HG02943 (cell line): Measurements from ENCODE around the gene BBIP1.
"Not testable (repeated sequence)": the region's sequence is repeated elsewhere in the genome, so short reads cannot be mapped to it uniquely, and the experiment has no call there.

ENCODE experiments used
- ATAC-seq: cut with Tn5 transposase; IDR thresholded peaks from one replicate; pipeline ENCODE4 v1.9.1; 2021; ENCODE audit warnings: mild to moderate bottlenecking, low read depth, moderate library complexity; ENCODE audit not compliant: unreplicated experiment

BBIP1 gene

DNA sequence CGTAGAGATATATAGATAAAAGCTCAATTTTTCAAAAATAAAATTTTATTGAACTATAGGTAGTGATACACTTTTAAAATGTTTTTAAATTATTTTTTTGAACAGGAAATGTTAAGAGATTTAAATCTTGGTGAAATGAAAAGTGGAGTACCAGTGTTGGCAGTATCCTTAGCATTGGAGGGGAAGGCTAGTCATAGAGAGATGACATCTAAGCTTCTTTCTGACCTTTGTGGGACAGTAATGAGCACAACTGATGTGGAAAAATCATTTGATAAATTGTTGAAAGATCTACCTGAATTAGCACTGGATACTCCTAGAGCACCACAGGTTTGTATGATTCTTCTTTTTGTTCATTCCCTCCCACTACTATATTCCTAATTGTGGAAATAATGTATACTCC, 31.4 kb downstream of the BBIP1 start:
- ATAC-seq: no peak

DNA sequence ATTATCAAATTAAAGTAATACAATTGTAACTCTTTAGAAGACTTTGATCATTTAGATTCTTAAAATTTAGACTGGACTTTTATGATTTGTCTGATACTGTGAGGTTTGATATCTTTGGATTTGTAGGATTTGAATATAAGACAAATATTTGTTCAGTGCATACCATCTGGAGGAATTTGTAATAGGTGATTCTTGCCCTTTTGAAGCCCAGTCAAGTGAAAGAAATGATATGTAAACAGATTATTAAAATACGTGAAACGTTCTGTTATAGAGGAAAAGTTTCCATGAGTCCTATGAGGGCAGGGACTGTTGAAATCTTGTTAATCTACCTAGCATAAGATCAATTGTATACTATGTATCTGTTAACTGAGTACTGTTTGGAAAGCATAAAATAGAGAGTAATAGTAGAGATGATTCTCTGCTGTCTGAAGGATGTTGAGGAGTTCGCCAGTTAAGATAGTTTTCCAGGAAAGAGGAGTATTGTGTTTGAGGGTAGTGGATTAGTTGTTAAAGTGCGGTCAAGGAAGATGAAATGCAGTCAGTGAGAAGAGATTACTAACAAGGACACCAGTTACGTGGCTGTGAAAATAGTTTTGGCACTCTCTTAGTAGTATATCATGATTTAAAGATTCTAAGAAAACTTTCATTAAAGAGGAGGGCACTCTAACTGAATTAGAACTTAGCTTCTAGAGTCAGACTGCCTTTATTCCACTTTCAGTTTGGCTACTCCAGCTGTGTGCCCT, 32.9 kb downstream of the BBIP1 start:
- ATAC-seq: no peak

DNA sequence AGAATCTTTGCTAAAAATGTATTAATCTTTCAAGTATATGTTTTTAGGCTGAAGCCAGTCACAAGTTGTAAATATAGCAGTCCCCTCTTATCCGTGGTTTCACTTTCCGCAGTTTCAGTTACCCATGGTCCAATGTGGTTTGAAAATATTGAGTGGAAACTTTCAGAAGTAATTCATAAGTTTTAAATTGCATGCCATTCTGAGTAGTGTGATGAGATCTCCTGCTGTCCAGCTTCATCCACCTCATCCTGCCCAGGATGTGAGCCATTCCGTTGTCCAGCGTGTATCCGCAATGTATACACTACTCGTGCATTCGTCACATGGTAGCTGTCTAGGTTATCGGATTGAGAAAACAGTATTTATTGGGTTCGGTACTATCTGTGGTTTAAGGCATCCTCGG, 35.1 kb downstream of the BBIP1 start:
- ATAC-seq: no peak

DNA sequence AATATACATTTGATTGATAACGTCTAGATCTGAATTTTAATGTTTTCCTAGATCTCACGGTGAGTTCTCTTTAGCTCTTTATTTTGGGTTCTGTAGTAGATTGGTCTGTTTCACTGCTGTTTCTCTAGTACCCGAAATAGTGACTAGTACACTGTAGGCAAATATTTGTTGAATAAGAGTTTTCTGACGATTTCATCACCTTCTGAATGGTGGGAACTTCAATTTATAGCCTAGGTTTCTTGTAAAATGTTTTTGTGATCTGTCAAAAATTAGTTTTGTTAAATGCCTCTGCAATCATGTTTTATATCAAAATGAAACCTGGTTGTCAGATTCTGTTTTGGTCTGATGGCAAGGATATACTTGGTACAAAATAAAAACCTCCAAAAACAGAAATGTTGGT, 37.1 kb downstream of the BBIP1 start:
- no peak for ATAC-seq

DNA sequence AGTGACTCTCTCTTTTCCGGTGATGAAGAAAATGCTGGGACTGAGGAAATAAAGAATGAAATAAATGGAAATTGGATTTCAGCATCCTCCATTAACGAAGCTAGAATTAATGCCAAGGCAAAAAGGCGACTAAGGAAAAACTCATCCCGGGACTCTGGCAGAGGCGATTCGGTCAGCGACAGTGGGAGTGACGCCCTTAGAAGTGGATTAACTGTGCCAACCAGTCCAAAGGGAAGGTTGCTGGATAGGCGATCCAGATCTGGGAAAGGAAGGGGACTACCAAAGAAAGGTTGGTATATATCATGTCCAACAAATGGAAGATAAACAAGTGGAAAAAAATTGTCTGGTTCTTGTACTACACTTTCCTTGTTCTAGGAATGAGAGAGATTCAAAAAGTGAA, 37.7 kb downstream of the BBIP1 start:
- ATAC-seq: no peak

DNA sequence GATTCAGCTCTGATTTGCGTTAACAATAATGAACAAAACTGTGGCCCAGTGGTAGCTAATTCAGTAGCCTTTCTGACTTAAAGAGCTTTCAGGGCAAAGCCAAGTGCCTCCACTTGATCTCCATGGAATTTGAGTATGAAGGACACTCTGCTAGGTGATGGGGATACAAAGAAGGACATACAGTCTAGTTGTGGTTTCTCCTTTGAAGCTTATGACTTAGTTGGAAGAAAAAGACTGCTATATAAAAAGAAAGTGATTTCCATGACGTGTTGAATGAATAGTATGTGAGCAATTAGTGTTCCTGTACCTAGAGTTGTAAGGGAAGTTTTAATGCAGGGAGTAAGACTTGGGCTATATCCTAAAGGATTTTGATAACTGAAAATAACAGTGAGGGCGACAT, 39.0 kb downstream of the BBIP1 start:
- no peak for ATAC-seq

DNA sequence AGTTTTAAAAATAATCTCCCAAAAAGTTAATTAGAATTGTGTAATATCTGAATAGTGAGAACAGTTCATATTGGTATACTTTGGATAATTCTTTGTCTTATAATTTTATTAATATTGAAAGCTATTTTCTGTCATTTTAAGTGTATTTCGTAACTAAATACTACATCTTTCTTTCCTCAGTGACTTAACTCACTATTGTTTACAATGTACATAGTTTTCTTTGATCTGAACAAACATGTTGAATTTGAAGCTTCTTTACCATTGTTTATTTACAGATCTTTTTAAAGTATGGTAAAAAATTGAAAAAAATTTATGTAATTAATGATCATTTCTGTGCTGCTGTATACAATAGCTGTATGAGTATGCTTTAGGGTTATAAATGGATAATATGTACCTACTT, 42.2 kb downstream of the BBIP1 start:
- ATAC-seq: no peak

DNA sequence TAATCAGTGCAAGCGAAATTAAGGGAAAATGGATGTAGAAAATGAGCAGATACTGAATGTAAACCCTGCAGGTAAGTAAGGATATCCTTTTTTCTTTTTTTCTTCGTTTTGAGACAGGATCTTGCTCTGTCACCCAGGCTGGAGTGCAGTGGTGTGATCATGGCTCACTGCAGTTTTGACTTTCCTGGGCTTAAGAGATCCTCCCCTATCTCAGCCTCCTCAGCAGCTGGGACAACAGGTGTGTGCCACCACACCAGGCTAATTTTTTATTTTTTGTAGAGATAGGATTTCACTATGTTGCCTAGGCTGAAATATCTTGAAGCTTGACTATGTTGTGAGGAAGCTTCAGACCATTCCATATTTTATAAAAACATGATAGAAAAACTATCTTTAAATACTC, 43.0 kb downstream of the BBIP1 start:
- ATAC-seq: no peak

DNA sequence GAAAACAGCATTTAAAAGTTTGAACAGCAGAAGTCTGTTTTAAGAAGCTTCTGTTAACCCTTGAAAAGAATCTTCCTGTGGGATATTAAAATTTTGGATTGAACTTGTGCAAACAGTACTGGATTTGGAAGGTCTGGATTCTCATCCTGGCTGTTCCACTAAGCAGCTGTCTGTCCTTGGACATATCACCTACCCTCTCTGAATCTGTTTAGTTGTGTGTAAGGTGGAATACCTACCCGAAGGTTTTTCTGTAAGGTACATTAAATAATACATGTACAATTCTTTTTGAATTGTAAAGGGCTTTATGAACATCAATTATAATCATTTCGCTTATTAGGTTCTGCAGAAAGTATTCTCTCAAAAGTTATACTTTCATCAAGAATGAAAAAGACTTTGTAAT, 45.0 kb downstream of the BBIP1 start:
- ATAC-seq: no peak

DNA sequence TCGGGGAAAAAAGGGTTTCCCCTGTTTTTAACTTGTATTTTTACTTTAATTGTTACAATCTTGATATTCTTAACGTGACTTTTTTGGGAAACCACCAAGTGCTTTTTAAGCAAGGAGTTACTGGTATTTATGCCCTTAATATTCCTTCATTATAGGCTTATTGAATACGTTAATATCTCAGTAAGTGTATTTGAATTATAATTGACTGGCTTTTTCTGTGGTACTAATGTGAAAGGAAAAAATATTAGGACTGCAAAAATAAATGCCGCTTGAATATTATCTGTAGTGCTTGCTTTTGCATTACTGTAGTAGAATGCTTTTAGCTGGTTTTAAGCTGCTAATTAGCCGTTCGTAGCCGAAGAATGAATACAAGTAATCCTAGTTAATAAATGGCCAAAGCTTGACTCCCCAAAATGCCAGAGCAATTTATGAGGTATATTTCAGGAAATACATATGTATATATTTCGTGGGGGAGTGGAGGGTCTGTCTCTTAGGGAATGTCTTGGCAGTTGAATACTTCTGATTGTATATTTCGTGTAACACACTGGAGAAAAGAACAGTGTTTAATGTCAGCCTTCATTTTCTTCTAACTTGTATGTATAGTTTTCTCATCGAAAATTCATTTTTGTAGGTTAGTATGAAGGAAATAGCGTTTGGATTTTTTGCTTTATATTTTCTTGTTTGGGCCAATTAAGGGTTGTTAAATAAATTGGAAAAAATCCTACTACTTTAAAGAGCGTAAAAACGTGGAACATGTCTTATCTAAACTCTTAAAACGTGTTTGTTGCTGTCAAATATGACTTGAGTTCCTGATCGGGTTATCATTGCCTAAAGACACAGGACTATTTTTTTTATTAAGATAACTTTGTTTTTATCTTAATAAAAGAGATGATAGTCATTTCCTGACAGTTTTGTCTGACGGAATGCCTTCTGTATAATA, 45.7 kb downstream of the BBIP1 start:
- no peak for ATAC-seq

DNA sequence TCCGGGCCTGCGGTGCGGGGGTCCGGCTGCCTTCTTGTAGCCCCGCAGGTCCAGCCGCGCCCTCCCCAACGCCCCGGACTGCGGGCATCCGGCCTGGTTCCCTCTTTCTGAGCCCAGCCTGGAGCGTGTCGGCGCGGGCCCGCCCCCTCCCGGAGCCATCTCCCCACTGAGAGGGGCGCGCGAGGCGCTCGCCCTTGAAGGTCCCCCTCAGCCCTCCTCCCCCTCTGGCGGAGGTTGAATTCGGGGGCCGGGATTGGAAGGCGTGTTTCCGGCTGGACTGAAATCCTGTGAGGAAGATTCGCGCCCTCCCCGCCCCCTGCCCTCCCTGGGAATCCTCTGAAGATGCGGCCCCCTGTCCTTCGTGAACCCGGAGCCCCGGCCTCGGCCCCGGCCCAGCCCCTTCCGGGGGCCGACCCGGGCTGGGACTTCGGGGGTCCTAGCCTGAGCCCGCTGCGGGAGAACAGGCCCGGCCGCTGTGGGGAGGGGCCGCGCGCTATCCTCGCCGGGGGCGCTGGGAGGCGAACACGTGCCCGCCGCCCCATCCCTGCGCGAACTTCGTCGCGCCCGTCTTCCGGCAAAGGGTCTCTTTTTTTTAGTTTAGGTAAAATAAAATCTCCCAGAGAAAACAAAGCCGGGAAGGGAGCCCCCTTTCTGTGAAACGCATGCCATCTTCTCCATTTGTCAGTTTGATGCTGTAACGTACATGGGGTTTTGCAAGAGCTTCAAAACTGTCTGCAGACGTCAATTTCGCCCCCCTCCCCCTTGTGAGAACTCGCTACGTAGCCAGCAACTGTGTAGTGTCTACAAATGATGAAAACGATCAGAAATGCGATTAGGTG, 46.6 kb downstream of the BBIP1 start:
- peak; percentile 40 for ATAC-seq

DNA sequence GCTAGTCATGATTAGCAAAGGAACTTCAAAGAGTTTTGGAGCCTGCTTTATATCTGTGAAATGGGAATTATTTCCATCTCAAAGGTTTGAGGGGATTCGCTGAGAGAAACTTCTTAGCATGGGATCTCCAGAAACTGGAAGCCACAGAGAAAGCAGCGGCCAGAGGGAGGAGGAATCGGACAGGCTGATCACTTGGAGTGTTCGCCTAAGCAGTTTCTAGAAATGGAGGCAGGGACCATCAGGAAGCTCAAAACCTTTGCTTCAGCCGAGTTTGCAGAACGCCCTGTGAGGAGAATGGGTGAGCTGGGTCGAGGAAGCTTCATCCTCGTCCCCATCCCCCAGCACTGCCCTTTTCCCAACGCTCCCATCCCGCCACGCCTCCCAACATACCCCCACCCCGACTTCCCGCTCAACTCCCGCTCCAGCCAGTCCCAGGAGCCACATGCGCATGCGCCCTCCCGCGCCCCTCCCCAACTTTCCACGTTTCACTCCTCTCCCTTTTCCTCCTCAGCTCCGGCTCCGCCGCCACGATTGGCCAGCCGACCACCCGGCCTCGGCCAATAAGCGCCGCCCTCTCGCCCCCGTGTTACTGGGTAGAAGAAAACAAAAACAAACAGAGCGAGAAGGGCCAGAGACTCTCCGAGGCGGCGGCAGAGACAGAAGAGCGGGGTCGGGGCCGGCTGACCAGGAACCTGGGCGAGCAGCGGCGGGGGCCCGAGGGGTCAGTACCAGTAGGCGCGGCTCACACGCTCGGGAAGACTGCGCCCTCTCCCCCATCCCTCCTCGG, 47.5 kb downstream of the BBIP1 start, which contains the start of gene PDCD4:
PDCD4 (plus strand) TSS at position 631 of the 787 bp plus-strand sequence. CDS start 4,100 bp downstream, outside the sequence.
- peak; percentile 76 for ATAC-seq

DNA sequence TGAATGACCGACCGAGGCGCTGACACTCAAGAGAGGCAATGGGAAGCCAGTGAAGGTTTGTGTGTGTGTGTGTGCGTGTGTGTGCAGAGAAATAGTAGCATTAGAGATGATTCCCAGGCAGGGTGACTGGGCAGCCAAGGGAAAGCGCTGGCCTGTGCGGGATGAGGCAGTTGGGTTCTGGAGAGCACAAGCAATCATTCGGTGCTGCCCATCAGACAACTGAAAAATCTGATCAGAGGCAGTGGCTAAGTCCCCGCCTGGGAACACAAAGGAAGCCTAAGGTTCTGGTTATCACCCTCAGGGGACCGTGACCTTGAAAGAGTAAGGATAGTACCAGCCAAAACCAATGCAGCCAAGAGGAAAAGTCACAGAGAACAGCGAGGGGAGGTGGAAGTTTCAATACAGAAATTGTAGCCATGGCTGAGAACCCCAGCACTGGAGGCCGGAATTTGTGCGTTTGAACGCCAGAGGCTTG, 48.1 kb downstream of the BBIP1 start:
- ATAC-seq: no peak

DNA sequence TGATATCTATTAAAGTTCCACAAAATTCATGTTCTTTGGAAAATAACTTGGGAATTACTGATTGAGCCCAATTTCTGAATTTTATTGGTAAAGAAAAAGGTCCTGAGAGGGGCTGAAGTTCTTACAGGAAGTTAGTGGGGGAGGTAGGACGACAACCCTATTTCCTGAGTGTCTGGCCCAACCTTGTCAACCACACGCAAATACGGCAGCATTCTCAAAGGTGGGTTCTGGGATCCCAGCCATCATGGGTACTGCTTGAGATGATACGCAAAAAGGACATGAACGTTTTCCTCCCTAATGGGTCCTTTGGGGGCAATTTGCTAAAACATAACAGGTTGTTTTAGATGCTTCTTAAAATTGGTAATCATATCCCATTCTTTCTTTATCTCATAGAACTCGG, 50.0 kb downstream of the BBIP1 start:
- no peak for ATAC-seq

DNA sequence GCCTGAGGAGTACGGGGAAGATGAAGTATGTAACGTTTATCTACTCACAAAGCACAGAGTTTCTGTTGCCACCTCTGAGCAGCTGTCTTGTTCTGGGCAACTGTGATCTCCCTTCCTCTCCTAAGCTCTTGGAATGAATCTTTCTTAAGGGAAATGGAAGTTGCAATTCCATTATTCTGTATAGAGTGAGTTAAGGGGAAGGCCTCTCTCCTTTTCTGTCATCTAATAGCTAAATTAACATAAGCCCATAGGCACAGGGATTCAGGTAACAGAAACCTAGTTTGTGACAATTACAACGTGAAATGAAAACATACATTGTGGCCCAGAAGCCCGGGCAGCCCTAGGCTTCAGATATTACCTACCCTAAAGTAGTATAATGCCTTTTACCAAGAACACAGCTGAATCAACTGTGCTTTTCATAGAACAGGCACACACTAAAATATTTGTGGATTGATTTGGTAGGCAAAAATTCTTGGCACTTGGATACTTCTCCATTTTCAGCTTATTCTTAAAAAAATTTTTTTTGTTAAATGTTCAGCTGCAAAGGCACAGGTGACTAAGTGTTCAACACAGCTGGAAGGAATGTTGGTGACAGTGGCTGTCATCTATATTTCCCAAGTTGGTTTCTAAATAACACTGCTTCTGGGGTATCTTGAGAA, 51.0 kb downstream of the BBIP1 start:
- ATAC-seq: no peak

DNA sequence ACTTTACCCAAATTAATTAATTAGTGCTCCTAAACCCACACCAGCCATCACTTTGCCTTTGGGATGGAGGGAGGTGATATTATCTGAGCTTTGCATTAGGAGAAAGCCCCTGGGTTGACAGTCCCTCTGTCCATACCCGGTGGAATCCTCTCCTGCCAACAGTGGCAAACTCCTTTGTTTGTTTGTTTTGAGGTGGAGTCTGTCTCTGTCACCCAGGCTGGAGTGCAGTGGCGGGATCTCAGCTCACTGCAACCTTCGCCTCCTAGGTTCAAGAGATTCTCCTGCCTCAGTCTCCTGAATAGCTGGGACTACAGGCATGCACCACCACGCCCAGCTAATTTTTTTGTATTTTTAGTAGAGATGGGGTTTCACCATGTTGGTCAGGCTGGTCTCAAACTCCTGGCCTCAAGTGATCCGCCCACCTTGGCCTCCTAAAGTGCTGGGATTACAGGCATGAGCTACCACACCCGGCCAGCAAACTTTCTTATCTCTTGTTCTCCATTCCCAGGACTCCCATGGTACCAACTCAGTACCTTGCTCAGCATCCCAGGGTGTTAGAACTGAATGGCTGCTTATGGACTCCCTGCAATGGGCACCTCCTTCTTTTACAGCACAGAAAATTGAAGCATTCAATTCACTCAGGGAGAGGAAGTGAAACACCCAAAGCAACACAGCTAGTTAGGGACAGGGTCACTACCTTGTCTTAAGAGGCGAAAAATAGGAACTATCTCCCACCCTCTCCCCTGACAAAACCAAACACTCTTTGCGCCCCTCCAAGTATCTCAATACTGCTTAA, 51.8 kb downstream of the BBIP1 start:
- ATAC-seq: not testable (repeated sequence)

DNA sequence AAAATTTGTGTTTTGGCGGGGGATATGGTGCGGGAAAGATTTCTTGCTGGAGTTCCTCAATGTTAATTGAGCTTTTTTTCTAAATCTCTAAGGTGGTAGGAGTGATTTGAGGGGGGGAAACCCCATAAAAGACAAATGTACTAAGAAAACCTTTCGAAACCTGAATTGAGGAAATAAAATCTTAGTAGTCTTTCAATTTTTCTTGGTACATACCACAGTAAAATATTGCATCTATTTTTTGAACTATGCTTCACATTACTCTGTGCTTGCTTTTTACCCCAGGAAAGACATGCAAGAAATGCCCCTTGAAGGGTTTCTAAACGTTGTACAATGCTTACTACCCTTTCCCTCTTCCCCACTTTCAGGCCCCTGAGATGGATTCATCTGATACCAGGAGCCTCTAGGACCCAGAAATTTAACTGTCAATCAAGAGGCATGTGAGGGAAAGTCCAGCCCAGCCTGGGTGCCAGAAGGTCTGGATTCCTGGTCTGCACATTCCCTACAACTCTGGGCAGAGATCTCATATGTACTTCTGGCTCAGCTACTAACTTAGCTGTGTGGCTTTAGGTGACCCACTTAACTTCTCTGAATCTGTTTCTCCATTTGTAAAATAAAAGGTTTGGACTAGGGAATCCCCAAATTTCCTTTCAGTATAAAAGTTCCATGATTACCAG, 53.0 kb downstream of the BBIP1 start:
- ATAC-seq: no peak

DNA sequence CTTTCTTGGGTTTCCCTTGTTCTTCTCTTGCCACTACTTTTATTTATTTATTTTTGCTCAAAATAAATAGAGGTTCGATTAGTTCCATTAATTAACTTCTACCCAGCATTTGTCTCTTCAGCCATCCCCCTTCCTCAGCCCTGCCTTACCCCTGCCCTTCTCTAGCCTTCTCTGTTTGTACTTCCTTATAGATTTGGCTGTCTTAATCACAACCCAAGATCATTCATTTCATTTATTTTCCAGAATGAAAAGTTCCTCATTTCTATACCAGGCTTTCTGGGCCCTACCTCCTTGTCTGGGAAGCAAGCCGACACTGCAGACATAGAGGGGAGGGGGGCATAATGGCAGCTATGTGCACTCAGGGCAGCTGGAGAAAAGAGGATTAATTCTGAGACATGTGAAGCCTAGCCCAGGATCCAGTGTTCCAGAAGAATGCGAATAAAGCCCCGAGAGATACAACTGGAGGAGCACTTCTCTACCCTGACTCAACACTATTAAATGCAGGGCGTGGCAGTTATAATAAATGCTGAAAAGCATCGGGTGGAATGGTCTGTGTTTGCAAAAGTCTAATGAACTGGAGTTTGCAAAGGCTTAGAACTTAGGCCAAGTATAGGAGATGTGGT, 53.7 kb downstream of the BBIP1 start:
- no peak for ATAC-seq
